Stimulated activated CD4-positive, alpha-beta T cell treated with anti-CD3 and anti-CD28 coated beads, Interleukin-2, amount 100 ng/mL, for 24 hours (primary cell): Measurements from ENCODE around the gene ANKRD40.

Experiments used
- DNase-seq, 2 donors: peaks; one replicate each; pipeline ENCODE4 v3.0.0-alpha.2; 2020

ANKRD40 gene

GRCh38 chr17:50668025-50668837, 39.5 kb downstream of the ANKRD40 start:
- no peak for DNase-seq

GRCh38 chr17:50667259-50668024, 40.3 kb downstream of the ANKRD40 start:
- no peak for DNase-seq

- no peak for DNase-seq
These were observed 41.4 kb downstream of the ANKRD40 start for GRCh38 chr17:50666316-50666715.

- no peak for DNase-seq
These were observed 41.9 kb downstream of the ANKRD40 start for GRCh38 chr17:50665838-50666237.

GRCh38 chr17:50664788-50665458, 42.8 kb downstream of the ANKRD40 start:
- no peak for DNase-seq

GRCh38 chr17:50663812-50664374, 43.8 kb downstream of the ANKRD40 start:
- no peak for DNase-seq

GRCh38 chr17:50662632-50663225, 45.0 kb downstream of the ANKRD40 start:
- DNase-seq: no peak

GRCh38 chr17:50661795-50662391, 45.8 kb downstream of the ANKRD40 start:
- peak; percentile 19 to 31 for DNase-seq

- DNase-seq: no peak
These were observed 46.4 kb downstream of the ANKRD40 start for GRCh38 chr17:50661348-50661747.

- no peak for DNase-seq
These were observed 46.8 kb downstream of the ANKRD40 start for GRCh38 chr17:50660887-50661345.

GRCh38 chr17:50660042-50660886, 47.5 kb downstream of the ANKRD40 start:
- DNase-seq: no peak

- no peak for DNase-seq
These were observed 48.5 kb downstream of the ANKRD40 start for GRCh38 chr17:50659179-50659578.

GRCh38 chr17:50658616-50659015, 49.1 kb downstream of the ANKRD40 start:
- DNase-seq: no peak

- no peak for DNase-seq
These were observed 50.1 kb downstream of the ANKRD40 start for GRCh38 chr17:50657627-50658026.

GRCh38 chr17:50657054-50657453, 50.7 kb downstream of the ANKRD40 start:
- no peak for DNase-seq

GRCh38 chr17:50656509-50656908, 51.2 kb downstream of the ANKRD40 start:
- DNase-seq: no peak

GRCh38 chr17:50653738-50654137, 54.0 kb downstream of the ANKRD40 start:
- DNase-seq: no peak

GRCh38 chr17:50651661-50652060, 56.1 kb downstream of the ANKRD40 start:
- DNase-seq: no peak

- DNase-seq: no peak
These were observed 58.4 kb downstream of the ANKRD40 start for GRCh38 chr17:50649042-50649908.

- no peak for DNase-seq
These were observed 60.5 kb downstream of the ANKRD40 start for GRCh38 chr17:50647187-50647586.
